ENCODE results near the gene ABHD4. TPM values are rescaled to one million over a fixed set of nuclear protein-coding genes. Genes with fewer than 3 reads are reported as not detected.

The ABHD4 gene, protein sequence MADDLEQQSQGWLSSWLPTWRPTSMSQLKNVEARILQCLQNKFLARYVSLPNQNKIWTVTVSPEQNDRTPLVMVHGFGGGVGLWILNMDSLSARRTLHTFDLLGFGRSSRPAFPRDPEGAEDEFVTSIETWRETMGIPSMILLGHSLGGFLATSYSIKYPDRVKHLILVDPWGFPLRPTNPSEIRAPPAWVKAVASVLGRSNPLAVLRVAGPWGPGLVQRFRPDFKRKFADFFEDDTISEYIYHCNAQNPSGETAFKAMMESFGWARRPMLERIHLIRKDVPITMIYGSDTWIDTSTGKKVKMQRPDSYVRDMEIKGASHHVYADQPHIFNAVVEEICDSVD
- total RNA-seq (10 to 100 TPM in 1 of 2 donors, 1 to 10 TPM in 1; 9.9 to 12.3 TPM), polyA plus RNA-seq (10 to 100 TPM in 1 of 2 donors, 1 to 10 TPM in 1; 9.0 to 32.9 TPM)

DNA sequence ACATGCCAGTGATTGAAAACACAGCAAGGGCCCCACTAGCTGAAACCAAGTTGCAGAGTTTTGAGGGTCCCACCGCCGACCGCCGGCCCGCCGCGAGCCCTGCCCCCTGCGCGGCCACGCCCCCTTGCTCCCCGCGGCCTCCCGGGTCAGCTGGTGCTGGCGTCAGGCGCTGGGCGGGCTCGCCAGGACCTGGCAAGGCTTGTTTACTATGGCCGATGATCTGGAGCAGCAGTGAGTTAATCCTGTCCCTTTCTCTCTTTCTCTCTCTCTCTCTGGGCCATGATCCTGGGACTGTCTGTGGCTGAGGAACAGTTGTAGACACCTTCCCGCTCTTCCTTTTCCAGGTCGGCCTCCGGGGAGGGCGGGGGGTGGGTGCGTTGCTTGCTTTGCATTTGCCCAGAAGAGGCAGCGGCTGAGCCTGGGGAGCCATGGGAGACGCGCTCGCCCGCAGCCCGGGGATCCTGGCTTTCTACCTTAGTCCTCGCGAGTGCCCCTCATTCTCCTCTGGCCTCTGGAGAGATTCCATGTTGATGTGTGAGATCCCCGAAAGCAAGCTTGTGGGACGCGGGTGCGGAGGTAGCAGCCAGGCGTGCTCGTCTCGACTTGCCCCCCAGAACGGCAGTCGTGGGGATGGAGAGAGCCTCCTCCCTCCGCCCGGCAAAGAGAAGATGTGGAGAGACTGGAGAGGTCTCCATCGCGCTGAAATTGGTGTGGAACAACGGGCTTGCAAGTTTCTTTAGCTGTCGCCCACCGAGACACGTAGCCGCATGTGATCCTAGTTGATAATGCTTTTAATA is at the start of gene ABHD4:
Gene ABHD4 (plus strand): TSS at position 202 of the 797 bp plus-strand sequence. CDS start 7 bp downstream, at position 209.
- H3K9me3 ChIP-seq (ENCODE audit: control insufficient read depth in 4 of 4, low read length in 3 of 4), result no peaks in the 10 kb centered on the region
- peak within 1 kb of the TSS; percentile 73 to 98 for H3K9ac ChIP-seq (ENCODE audit: low read depth in 1 of 2, low read length in 2 of 2)
- WGBS, result under 1% methylated on average over 49 of the region's 49 CpGs
- TF ChIP-seq, protein P1, sequence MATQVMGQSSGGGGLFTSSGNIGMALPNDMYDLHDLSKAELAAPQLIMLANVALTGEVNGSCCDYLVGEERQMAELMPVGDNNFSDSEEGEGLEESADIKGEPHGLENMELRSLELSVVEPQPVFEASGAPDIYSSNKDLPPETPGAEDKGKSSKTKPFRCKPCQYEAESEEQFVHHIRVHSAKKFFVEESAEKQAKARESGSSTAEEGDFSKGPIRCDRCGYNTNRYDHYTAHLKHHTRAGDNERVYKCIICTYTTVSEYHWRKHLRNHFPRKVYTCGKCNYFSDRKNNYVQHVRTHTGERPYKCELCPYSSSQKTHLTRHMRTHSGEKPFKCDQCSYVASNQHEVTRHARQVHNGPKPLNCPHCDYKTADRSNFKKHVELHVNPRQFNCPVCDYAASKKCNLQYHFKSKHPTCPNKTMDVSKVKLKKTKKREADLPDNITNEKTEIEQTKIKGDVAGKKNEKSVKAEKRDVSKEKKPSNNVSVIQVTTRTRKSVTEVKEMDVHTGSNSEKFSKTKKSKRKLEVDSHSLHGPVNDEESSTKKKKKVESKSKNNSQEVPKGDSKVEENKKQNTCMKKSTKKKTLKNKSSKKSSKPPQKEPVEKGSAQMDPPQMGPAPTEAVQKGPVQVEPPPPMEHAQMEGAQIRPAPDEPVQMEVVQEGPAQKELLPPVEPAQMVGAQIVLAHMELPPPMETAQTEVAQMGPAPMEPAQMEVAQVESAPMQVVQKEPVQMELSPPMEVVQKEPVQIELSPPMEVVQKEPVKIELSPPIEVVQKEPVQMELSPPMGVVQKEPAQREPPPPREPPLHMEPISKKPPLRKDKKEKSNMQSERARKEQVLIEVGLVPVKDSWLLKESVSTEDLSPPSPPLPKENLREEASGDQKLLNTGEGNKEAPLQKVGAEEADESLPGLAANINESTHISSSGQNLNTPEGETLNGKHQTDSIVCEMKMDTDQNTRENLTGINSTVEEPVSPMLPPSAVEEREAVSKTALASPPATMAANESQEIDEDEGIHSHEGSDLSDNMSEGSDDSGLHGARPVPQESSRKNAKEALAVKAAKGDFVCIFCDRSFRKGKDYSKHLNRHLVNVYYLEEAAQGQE (IDR thresholded peaks at IDR 0.05), result peak; percentile 75
- TF ChIP-seq YY1 (IDR thresholded peaks at IDR 0.05) (peak; percentile 85), TAF1 (conservative IDR thresholded peaks at IDR 0.05) (peak; percentile 53), FOXA2 (IDR thresholded peaks at IDR 0.05) (peak; percentile 47), SP1 (IDR thresholded peaks at IDR 0.05) (peak; percentile 16), FOXA1 (IDR thresholded peaks at IDR 0.05) (peak; percentile 37), RXRA (IDR thresholded peaks at IDR 0.05) (no peak)
- TF ChIP-seq, protein P2, sequence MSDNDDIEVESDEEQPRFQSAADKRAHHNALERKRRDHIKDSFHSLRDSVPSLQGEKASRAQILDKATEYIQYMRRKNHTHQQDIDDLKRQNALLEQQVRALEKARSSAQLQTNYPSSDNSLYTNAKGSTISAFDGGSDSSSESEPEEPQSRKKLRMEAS (IDR thresholded peaks at IDR 0.05), result no peak
- TF ChIP-seq, protein P3, sequence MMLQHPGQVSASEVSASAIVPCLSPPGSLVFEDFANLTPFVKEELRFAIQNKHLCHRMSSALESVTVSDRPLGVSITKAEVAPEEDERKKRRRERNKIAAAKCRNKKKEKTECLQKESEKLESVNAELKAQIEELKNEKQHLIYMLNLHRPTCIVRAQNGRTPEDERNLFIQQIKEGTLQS (IDR thresholded peaks at IDR 0.05), result no peak
- TF ChIP-seq, protein P4, sequence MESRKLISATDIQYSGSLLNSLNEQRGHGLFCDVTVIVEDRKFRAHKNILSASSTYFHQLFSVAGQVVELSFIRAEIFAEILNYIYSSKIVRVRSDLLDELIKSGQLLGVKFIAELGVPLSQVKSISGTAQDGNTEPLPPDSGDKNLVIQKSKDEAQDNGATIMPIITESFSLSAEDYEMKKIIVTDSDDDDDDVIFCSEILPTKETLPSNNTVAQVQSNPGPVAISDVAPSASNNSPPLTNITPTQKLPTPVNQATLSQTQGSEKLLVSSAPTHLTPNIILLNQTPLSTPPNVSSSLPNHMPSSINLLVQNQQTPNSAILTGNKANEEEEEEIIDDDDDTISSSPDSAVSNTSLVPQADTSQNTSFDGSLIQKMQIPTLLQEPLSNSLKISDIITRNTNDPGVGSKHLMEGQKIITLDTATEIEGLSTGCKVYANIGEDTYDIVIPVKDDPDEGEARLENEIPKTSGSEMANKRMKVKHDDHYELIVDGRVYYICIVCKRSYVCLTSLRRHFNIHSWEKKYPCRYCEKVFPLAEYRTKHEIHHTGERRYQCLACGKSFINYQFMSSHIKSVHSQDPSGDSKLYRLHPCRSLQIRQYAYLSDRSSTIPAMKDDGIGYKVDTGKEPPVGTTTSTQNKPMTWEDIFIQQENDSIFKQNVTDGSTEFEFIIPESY (IDR thresholded peaks at IDR 0.05), result no peak
- DNase-seq (ENCODE audit: low spot score), result peak; percentile 84
- peak within 1 kb of the TSS; percentile 84 to 94 (median 85) for H3K4me3 ChIP-seq (ENCODE audit: low read depth in 1 of 3, low read length in 3 of 3)
- no peaks in the 10 kb centered on the region for H3K27me3 ChIP-seq (ENCODE audit: control insufficient read depth in 4 of 4, insufficient read depth in 4 of 4, low read length in 3 of 4)
- peaks cover 6 to 16% (median 10%) of the 10 kb centered on the region in 4 donors for H3K36me3 ChIP-seq (ENCODE audit: control insufficient read depth in 4 of 4, insufficient read depth in 3 of 4, low read depth in 1 of 4, low read length in 3 of 4)
- H3K27ac ChIP-seq (ENCODE audit: low read depth in 1 of 2, low read length in 2 of 2), result peak within 1 kb of the TSS; percentile 91 to 94
- peaks cover 0 to 22% (median 5%) of the 10 kb centered on the region in 4 donors for H3K4me1 ChIP-seq (ENCODE audit: control insufficient read depth in 4 of 4, insufficient read depth in 4 of 4, low read length in 3 of 4)

DNA sequence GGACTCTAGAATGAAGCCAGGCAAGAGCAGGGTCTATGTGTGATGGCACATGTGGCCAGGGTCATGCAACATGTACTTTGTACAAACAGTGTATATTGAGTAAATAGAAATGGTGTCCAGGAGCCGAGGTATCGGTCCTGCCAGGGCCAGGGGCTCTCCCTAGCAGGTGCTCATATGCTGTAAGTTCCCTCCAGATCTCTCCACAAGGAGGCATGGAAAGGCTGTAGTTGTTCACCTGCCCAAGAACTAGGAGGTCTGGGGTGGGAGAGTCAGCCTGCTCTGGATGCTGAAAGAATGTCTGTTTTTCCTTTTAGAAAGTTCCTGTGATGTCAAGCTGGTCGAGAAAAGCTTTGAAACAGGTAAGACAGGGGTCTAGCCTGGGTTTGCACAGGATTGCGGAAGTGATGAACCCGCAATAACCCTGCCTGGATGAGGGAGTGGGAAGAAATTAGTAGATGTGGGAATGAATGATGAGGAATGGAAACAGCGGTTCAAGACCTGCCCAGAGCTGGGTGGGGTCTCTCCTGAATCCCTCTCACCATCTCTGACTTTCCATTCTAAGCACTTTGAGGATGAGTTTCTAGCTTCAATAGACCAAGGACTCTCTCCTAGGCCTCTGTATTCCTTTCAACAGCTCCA is 48.7 kb upstream of the ABHD4 start:
- Histone ChIP-seq H3K36me3 (ENCODE audit: control insufficient read depth in 4 of 4, insufficient read depth in 3 of 4, low read depth in 1 of 4, low read length in 3 of 4) (no peaks in the 10 kb centered on the region), H3K9ac (ENCODE audit: low read depth in 1 of 2, low read length in 2 of 2) (no peak overlapping the region), H3K27ac (ENCODE audit: low read depth in 1 of 2, low read length in 2 of 2) (peak overlapping the region in 1 of 2 donors; percentile 20), H3K9me3 (ENCODE audit: control insufficient read depth in 4 of 4, low read length in 3 of 4) (no peaks in the 10 kb centered on the region), H3K4me3 (ENCODE audit: low read depth in 1 of 3, low read length in 3 of 3) (no peak overlapping the region), H3K4me1 (ENCODE audit: control insufficient read depth in 4 of 4, insufficient read depth in 4 of 4, low read length in 3 of 4) (no peaks in the 10 kb centered on the region), H3K27me3 (ENCODE audit: control insufficient read depth in 4 of 4, insufficient read depth in 4 of 4, low read length in 3 of 4) (no peaks in the 10 kb centered on the region)
- 76% methylated on average over 6 of the region's 6 CpGs for WGBS
- DNase-seq (ENCODE audit: low spot score), result no peak
- TF ChIP-seq FOXA1 (IDR thresholded peaks at IDR 0.05), result no peak

All from liver (tissue), 9 donors.